Endothelial cell of umbilical vein (primary cell): Measurements from ENCODE around the gene SPON1.

ENCODE experiments used
- CTCF ChIP-seq, 2 donors: IDR thresholded peaks; 1 replicate in 1 of 2; 2 replicates in 1 of 2; pipeline ENCODE4 v1.5.1; 2011; ENCODE audit warnings: low read length in 2 of 2, mild to moderate bottlenecking in 2 of 2, moderate library complexity in 2 of 2, control low read depth in 1 of 2, inconsistent platforms in 1 of 2, low read depth in 1 of 2; ENCODE audit not compliant: insufficient read depth in 1 of 2; ENCODE audit errors: extremely low read depth in 1 of 2
- EZH2 ChIP-seq: IDR thresholded peaks from 2 replicates; pipeline ENCODE4 v1.6.1; 2012; ENCODE audit warnings: borderline replicate concordance, low read depth, mild to moderate bottlenecking, moderate library complexity, low read length, inconsistent platforms; ENCODE audit not compliant: severe bottlenecking
- FOS ChIP-seq: IDR thresholded peaks from 2 replicates; pipeline ENCODE4 v1.6.1; 2011; ENCODE audit warnings: mild to moderate bottlenecking, low read length, moderate library complexity, borderline replicate concordance; ENCODE audit not compliant: insufficient read depth
- JUN ChIP-seq: IDR thresholded peaks from 2 replicates; pipeline ENCODE4 v1.6.1; 2011; ENCODE audit warnings: borderline replicate concordance, low read depth; ENCODE audit not compliant: insufficient read length, insufficient read depth
- MYC ChIP-seq: IDR thresholded peaks from one replicate; pipeline ENCODE4 v1.6.1; 2011; ENCODE audit warnings: mild to moderate bottlenecking, low read depth, low read length
- POLR2A ChIP-seq: IDR thresholded peaks from 2 replicates; pipeline ENCODE4 v1.6.1; 2012; ENCODE audit warnings: low read depth, mild to moderate bottlenecking, control low read depth, low read length
- POLR2AphosphoS5 ChIP-seq: IDR thresholded peaks from 2 replicates; pipeline ENCODE4 v1.6.1; 2012; ENCODE audit warnings: low read depth, mild to moderate bottlenecking, control low read depth, low read length, moderate library complexity; ENCODE audit not compliant: insufficient read depth

- TF ChIP-seq CTCF (IDR thresholded peaks at IDR 0.05; ENCODE audit: extremely low read depth in 1 of 2, insufficient read depth in 1 of 2, low read depth in 1 of 2, low read length in 2 of 2) (no peak), POLR2A (no peak), POLR2AphosphoS5 (no peak), MYC (no peak), EZH2 (no peak), FOS (peak; percentile 28), JUN (no peak)
Measured at GRCh38 chr11:14101388-14101787, 138.9 kb downstream of the SPON1 start.
